Measurements from ENCODE around the gene AGMO.

DNA sequence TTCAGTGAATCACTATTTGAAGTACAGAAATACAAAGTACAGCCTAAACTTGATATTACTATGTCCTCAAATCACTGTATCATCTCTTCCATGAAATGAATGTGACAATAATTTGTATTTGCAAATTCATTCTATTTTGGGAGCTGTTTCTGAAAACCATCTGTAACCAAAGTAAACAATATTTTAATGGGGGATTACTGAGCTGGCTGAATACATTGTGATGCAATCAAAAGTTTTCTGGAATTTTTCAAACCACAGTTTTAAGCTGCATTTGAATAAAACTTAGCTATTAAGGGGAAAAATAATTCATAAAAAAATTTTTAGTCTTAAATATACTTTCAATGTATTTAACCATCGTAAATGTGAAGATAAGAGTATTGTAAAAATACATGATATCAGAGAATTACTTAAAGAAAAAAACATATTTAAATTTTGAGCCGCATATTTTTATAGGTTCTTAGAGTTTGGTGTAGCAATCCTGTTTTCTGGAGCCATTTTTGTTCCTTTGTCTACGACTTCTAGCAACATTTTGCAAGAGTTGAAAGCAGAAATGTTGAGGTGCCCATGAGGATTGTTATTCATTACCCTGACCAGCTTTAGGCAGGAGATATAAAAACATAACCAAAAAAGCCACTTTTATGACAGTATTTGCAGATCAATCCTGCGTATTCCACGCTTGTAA lies 45.9 kb upstream of the AGMO start:
- TF ChIP-seq, protein P1, sequence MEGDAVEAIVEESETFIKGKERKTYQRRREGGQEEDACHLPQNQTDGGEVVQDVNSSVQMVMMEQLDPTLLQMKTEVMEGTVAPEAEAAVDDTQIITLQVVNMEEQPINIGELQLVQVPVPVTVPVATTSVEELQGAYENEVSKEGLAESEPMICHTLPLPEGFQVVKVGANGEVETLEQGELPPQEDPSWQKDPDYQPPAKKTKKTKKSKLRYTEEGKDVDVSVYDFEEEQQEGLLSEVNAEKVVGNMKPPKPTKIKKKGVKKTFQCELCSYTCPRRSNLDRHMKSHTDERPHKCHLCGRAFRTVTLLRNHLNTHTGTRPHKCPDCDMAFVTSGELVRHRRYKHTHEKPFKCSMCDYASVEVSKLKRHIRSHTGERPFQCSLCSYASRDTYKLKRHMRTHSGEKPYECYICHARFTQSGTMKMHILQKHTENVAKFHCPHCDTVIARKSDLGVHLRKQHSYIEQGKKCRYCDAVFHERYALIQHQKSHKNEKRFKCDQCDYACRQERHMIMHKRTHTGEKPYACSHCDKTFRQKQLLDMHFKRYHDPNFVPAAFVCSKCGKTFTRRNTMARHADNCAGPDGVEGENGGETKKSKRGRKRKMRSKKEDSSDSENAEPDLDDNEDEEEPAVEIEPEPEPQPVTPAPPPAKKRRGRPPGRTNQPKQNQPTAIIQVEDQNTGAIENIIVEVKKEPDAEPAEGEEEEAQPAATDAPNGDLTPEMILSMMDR (conservative IDR thresholded peaks at IDR 0.05 in 1 of 2, IDR thresholded peaks at IDR 0.05 in 1 of 2; ENCODE audit: low read depth in 1 of 2, low read length in 2 of 2): no peak
- no peak for TF ChIP-seq EZH2 (IDR thresholded peaks at IDR 0.05; ENCODE audit: low read length, missing control alignments)
